ENCODE results near the gene EML4. TPM values are rescaled to one million over a fixed set of nuclear protein-coding genes. Genes with fewer than 3 reads are reported as not detected.
A peak's percentile ranks its signal among the peaks of the same experiment; 100 is the strongest.

EML4 gene
- total and polyA plus RNA-seq, 2 of the 13 experiments (the other 11 are each of a cell fraction or from before 2014, with no cell fraction given), result 243 to 476 TPM

GRCh38 chr2:42137125-42137841, 31.9 kb upstream of the EML4 start (continued):
- TF ChIP-seq, protein P1, sequence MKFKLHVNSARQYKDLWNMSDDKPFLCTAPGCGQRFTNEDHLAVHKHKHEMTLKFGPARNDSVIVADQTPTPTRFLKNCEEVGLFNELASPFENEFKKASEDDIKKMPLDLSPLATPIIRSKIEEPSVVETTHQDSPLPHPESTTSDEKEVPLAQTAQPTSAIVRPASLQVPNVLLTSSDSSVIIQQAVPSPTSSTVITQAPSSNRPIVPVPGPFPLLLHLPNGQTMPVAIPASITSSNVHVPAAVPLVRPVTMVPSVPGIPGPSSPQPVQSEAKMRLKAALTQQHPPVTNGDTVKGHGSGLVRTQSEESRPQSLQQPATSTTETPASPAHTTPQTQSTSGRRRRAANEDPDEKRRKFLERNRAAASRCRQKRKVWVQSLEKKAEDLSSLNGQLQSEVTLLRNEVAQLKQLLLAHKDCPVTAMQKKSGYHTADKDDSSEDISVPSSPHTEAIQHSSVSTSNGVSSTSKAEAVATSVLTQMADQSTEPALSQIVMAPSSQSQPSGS (CRISPR knock-in tag; IDR thresholded peaks at IDR 0.05), result peak; percentile 88
- TF ChIP-seq SP4 (CRISPR knock-in tag; IDR thresholded peaks at IDR 0.05) (no peak), SRF (IDR thresholded peaks at IDR 0.05; ENCODE audit: low read depth, low read length) (peak; percentile 49; the same call in 1 of the 2 replicates), ZNF136 (CRISPR knock-in tag; IDR thresholded peaks at IDR 0.05; ENCODE audit: low read depth) (peak; percentile 83), GLI4 (CRISPR knock-in tag; IDR thresholded peaks at IDR 0.05; ENCODE audit: borderline replicate concordance) (peak; percentile 94; the same call in 1 of the 2 replicates), MED13 (CRISPR knock-in tag; IDR thresholded peaks at IDR 0.05) (peak; percentile 91), ARID4A (CRISPR knock-in tag; IDR thresholded peaks at IDR 0.05; ENCODE audit: borderline replicate concordance) (peak; percentile 49; the same call in 1 of the 2 replicates), HOXA3 (CRISPR knock-in tag; IDR thresholded peaks at IDR 0.05) (peak; percentile 73; the same call in 1 of the 2 replicates), ZNF225 (CRISPR knock-in tag; IDR thresholded peaks at IDR 0.05) (0 out of 2 replicates have a peak, but pooled peaks have one; percentile 21), TEAD3 (CRISPR knock-in tag; optimal IDR thresholded peaks at IDR 0.05; ENCODE audit: borderline replicate concordance) (peak; percentile 90), ZNF776 (CRISPR knock-in tag; IDR thresholded peaks at IDR 0.05) (no peak), IRX3 (CRISPR knock-in tag; IDR thresholded peaks at IDR 0.05; ENCODE audit: borderline replicate concordance, low read depth) (0 out of 2 replicates have a peak, but pooled peaks have one; percentile 43), ZNF543 (CRISPR knock-in tag; IDR thresholded peaks at IDR 0.05) (peak; percentile 63), ASH2L (IDR thresholded peaks at IDR 0.05; ENCODE audit: insufficient read length, low read depth, low read length) (peak; percentile 69), SMARCC2 (IDR thresholded peaks at IDR 0.05) (0 out of 2 replicates have a peak, but pooled peaks have one; percentile 12), DMAP1 (CRISPR knock-in tag; IDR thresholded peaks at IDR 0.05) (peak; percentile 72), ZNF501 (CRISPR knock-in tag; IDR thresholded peaks at IDR 0.05) (peak; percentile 73; the same call in 1 of the 2 replicates), KDM5A (IDR thresholded peaks at IDR 0.05; ENCODE audit: borderline replicate concordance, low read length) (peak; percentile 61; the same call in 1 of the 2 replicates), NFE2L2 (IDR thresholded peaks at IDR 0.05; ENCODE audit: low read length) (peak; percentile 57)
- TF ChIP-seq, protein P2, sequence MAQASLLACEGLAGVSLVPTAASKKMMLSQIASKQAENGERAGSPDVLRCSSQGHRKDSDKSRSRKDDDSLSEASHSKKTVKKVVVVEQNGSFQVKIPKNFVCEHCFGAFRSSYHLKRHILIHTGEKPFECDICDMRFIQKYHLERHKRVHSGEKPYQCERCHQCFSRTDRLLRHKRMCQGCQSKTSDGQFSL (CRISPR knock-in tag; IDR thresholded peaks at IDR 0.05), result 0 out of 2 replicates have a peak, but pooled peaks have one; percentile 58
- TF ChIP-seq, protein P3, sequence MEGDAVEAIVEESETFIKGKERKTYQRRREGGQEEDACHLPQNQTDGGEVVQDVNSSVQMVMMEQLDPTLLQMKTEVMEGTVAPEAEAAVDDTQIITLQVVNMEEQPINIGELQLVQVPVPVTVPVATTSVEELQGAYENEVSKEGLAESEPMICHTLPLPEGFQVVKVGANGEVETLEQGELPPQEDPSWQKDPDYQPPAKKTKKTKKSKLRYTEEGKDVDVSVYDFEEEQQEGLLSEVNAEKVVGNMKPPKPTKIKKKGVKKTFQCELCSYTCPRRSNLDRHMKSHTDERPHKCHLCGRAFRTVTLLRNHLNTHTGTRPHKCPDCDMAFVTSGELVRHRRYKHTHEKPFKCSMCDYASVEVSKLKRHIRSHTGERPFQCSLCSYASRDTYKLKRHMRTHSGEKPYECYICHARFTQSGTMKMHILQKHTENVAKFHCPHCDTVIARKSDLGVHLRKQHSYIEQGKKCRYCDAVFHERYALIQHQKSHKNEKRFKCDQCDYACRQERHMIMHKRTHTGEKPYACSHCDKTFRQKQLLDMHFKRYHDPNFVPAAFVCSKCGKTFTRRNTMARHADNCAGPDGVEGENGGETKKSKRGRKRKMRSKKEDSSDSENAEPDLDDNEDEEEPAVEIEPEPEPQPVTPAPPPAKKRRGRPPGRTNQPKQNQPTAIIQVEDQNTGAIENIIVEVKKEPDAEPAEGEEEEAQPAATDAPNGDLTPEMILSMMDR (CRISPR knock-in tag; IDR thresholded peaks at IDR 0.05), result no peak; the same call in 1 of the 2 replicates

Measured in HepG2 (cell line).